Hematopoietic multipotent progenitor cell treated with erythropoietin and hydrocortisone succinate and interleukin-3 and kit ligand, for 4 days (in vitro differentiated cells): ENCODE measurements around the gene ACAN.

Experiments
- DNase-seq: peaks from one replicate; pipeline ENCODE4 v3.0.0-alpha.2; 2015

Gene ACAN

GRCh38 chr15:88802250-88802990 is 816 bp upstream of the ACAN start:
- no peak for DNase-seq

DNA sequence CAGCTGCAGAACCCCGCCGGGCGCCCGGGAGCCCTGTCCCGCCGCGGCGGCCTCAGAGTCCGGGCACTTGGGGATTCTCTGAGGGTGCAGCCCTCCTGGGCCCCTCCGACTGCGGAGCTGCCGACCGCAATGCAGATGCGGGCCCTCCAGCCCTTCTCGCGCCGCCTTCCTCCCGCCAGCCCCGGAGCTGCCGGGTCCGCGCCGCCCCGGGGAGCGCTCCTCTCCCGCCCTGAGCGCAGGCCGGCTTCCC is 320 bp upstream of the ACAN start:
- no peak for DNase-seq

- no peak for DNase-seq
These were observed 648 bp downstream of the ACAN start for GRCh38 chr15:88803920-88804247.

- DNase-seq, result peak; percentile 17
These were observed 1.0 kb downstream of the ACAN start for GRCh38 chr15:88804257-88804656.

DNA sequence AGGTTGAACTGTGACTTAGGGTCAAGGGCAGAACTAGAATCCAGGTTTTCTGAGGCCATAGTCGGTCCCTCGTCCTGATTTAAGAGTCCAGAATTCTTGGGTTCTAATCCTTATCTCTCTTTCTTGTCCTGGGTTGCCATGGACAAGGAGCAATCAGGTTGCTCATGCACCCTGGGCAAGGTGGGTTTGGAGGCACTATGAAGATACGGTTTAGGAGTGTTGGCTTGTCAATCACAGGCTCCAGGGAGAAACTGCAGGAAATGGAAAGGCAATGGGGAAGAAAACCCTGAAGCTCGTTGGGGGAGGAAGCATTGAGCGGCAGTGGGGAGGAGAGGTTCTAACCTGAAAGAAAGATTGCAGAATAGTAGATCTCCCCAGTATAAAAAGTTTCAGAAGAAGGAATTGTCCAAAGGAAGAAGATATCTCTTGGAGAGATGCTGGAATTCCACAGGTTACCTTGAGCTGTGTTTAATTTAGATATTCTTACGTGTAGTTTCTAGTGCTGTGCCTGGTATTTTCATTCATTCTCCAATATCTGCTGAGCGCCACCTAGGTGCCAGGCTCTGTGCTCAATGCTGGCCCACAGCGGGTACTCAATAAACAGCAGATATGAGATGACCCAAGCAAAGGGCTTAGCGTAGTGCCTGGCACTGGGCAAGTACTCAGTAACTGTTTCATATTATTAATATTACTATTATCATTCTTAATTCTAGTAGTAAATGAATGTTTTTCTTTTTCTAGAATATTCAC is 2.0 kb downstream of the ACAN start:
- peak; percentile 23 for DNase-seq

DNA sequence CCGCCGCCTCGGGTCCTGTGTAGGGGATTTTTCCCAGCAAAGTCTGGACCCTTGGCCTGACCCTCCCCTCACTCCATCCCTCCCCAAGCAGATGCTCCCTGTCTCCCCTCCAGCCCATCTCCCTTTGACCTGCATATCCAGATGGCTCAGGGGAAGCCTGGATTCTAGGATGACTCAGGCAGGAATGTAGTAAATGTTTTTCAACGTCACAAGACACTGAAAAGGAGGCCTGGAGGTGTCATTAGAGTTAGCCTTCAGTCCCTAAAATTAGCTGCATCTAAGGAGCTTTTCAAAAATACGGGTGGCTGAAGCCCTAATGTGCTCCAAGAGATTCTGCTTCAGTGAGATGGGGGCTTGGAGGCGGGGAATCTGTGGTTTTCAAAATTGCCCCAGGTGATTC is 7.2 kb downstream of the ACAN start:
- no peak for DNase-seq

DNA sequence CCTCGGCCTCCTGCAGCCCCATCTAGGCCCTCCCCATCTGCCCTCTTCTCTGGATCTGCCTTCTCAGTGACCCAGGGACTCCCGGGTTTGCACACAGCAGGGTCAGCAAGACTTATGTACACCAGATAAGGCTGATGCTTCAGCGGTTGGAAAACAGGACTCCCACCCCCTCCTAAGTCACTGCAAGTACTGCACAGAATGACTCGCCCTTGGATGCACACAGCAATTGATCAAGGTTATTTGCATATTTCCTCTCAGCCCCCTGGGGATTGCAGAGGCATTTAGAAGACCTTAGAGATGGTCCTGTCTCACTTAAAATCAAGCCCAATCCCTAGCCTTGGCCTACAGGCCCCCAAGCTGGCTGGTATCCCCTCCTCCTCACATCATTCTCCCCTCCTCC is 8.9 kb downstream of the ACAN start:
- DNase-seq, result no peak

DNA sequence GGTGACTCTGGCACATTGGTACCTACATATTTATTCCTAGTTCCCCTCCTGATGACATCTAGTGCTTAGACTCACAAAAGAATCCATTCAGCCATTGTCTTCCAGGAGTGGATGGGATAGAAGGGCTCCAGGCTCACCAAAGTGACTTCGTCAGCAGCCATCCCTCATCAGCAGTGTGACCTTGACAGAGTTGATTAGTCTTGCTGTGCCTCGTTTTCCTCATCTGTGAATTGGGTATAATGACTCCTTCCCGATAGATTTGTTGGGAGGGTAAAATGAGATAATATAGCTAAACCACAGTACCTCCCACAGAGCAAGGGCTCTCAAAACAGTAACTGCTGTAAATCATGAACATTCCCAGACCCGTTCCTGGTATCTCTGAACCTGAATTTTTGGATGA is 10.7 kb downstream of the ACAN start:
- no peak for DNase-seq

DNA sequence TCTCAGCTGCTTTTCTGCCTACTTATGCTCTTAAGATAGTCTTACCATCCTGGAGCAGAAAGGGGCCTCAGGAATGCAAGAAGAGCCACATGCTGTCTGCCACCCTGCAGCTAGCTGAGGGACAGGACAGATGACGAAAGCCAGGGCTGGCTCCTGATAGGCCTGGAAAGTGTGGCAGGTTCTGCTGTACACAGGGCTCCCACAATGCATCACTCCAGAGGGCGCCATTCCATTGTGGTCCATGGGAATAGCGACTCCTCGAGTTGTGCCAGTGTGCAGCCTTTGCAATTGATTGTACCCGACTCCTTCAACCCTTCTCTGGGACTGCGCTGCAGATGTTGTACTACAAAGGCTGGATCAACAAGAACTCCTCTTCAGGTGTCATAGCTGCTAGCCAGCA is 11.2 kb downstream of the ACAN start:
- DNase-seq, result no peak

DNA sequence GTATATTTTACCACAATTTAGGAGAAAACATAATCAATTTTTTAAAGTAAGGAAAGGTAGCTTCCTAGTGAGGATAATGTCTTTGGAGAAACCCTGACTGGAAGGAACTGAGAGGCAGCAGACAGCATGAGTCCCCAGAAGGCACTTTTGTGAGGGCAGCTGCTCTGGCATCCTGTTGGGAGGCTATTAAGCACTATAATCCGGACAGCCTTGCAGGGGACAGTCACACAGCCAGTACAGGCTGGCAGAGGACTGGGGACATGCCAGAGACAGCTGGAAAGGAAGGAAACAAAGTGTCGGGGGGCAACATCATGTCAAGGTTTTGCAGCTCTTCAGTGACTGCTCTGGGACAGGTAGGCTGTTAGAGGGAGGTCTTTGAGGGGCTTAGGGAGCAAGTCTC is 15.7 kb downstream of the ACAN start:
- no peak for DNase-seq

DNA sequence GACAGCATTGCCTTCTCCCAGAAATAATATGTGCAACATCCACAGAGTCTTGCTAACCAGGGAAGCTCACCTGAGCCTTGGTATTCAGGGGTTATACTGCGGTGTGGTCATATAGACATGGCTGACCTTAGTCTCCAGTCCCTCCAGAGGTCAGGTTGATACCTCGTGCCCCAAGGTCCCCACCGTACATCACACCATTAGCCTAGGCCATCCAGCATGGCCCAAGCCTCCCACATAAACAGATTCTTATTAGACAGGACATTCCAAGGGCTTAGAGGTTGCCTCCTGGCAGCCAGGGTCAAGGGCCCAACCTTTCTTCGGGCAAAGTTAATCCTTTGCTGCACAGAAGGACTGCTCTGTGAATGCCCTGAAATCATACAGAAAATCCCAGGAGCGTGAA is 18.8 kb downstream of the ACAN start:
- DNase-seq, result no peak

DNA sequence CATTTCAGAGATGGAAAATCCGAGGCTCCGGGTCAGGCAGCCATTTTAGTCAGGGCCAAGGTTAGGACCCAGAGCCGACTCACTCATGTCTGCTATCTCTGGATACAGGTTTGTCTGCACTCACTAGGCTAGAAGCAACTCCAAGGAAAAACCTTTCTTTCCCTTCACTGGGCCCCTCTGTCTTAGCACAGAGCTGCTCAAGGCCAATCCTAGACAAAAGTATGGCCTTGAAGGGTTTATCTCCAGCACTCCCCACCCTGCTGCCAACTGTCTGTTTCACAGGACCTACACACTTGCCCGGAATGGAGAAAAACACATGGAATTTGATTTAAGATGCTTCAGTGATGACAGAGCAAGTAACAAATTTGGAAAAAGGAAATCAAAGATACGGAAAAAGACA is 25.6 kb downstream of the ACAN start:
- no peak for DNase-seq

- no peak for DNase-seq
These were observed 26.8 kb downstream of the ACAN start for GRCh38 chr15:88830016-88830415.

DNA sequence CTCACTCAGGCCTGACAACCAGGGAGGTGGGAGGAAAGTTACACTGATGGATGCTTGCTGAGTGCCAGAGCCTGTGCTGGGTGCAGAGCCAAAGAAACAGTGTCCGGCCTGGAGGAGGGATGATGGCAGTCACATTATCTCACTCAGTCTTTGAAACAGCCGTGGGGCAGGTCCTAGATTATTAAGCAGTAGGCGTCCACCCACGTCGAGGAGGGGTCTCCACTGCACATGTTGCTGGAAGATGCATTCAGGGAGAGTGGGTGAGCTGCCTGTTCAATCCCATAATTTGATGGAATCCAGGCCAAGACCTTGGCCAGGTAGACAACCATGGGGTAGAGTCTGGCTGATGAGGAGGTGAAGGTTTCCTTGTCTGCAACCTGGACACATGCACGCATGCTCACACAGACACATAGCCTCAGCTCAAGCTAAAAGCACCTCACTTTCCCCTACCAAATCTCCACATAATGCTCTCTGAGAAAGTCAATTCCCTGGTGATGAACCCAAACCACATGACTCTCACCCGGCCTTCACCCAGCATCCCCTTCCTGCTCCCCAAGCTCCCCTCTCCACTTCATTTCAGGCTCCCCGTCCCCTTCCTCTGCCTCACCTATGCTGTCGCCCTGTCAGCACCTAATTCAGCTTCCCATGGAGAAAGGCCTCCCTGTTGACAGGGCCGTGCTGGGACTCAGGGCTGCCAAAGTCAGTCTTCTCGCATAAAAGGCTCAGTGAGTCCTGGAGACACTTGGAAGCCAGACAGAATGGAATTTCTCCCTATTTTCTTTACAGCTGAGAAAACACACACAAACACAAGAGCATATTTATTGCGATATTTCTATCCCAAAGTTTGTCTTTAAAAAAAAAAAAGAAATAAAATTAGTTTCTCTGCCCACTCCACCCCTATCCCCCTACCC is 29.8 kb downstream of the ACAN start:
- DNase-seq, result no peak

DNA sequence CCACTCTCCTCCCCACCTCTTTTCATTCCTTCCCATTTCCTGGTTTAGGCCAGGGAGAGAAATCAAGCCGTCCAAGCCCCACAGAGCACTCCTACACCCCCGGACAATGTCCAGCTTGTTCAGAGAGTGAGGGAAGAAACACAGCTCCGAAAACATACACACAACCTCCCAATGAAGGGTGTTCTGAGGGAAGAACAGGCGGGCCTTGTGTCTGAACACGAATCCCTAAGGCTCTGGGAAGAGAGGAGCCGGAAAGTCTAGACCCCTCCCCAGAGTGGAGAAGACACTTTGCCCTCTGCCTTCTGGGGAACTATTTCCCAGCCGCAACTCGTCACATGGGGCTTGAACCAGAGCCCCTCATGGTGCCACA is 30.5 kb downstream of the ACAN start:
- no peak for DNase-seq

- DNase-seq, result peak; percentile 35
These were observed 31.1 kb downstream of the ACAN start for GRCh38 chr15:88834211-88834812.

- DNase-seq, result no peak
These were observed 31.9 kb downstream of the ACAN start for GRCh38 chr15:88835119-88835518.

- DNase-seq, result no peak
These were observed 32.4 kb downstream of the ACAN start for GRCh38 chr15:88835646-88836045.

- no peak for DNase-seq
These were observed 35.4 kb downstream of the ACAN start for GRCh38 chr15:88838667-88839066.

GRCh38 chr15:88839146-88839545 is 35.9 kb downstream of the ACAN start:
- DNase-seq, result no peak

GRCh38 chr15:88839961-88840360 is 36.7 kb downstream of the ACAN start:
- DNase-seq, result no peak

- DNase-seq, result no peak
These were observed 38.0 kb downstream of the ACAN start for GRCh38 chr15:88841236-88841635.

DNA sequence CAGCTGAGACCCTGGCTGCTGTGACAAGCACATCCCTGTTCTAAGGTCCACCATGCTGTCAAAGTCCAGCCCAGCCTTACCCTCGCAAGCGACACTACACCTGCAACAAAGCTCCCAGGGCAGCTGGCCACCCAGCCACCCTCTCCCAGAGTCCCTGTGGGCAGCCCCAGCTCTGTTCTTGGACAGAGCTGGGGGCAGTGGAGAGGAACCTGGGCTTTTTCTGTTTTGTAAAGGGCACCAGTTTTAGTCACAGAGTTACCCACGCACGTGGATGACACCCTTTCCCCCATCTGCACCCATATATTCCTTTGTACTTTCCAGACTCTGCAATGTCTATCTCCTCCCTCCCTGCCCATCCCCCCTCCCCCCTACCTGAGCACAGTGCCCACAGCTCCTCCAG is 38.9 kb downstream of the ACAN start:
- DNase-seq, result no peak

GRCh38 chr15:88843334-88843733 is 40.1 kb downstream of the ACAN start:
- no peak for DNase-seq
